ENCODE results near the gene KCTD11. TPM values are rescaled to one million over a fixed set of nuclear protein-coding genes. Genes with fewer than 3 reads are reported as not detected.
A peak's percentile ranks its signal among the peaks of the same experiment; 100 is the strongest.

The KCTD11 gene
- total and polyA plus RNA-seq, 2 of the 13 experiments (the other 11 are each of a cell fraction or from before 2014, with no cell fraction given): 1.6 to 2.6 TPM

GRCh38 chr17:7356072-7356549 lies 4.1 kb downstream of the KCTD11 start (continued):
- TF ChIP-seq PRDM15 (CRISPR knock-in tag; IDR thresholded peaks at IDR 0.05): no peak
- no peak for TF ChIP-seq ZBTB14 (CRISPR knock-in tag; IDR thresholded peaks at IDR 0.05)
- TF ChIP-seq ZXDC (CRISPR knock-in tag; IDR thresholded peaks at IDR 0.05): no peak
- no peak for TF ChIP-seq ZNF33B (CRISPR knock-in tag; IDR thresholded peaks at IDR 0.05)
- TF ChIP-seq ZNF574 (CRISPR knock-in tag; IDR thresholded peaks at IDR 0.05): peak; percentile 45; the same call in 1 of the 2 replicates
- TF ChIP-seq YY1 (IDR thresholded peaks at IDR 0.05; ENCODE audit: insufficient read depth, insufficient replicate concordance, low read depth, low read length): peak; percentile 60
- no peak for TF ChIP-seq ZKSCAN1 (IDR thresholded peaks at IDR 0.05; ENCODE audit: low read length)
- peak; percentile 53; the same call in 1 of the 2 replicates for TF ChIP-seq ZFY (CRISPR knock-in tag; IDR thresholded peaks at IDR 0.05)
- TF ChIP-seq ZNF780A (CRISPR knock-in tag; IDR thresholded peaks at IDR 0.05): no peak
- no peak for TF ChIP-seq JARID2 (CRISPR knock-in tag; IDR thresholded peaks at IDR 0.05; ENCODE audit: insufficient replicate concordance)
- TF ChIP-seq XRCC5 (optimal IDR thresholded peaks at IDR 0.05; ENCODE audit: low read length): peak; percentile 88
- TF ChIP-seq ZNF484 (CRISPR knock-in tag; IDR thresholded peaks at IDR 0.05; ENCODE audit: borderline replicate concordance, low read depth): no peak
- TF ChIP-seq THRA (CRISPR knock-in tag; IDR thresholded peaks at IDR 0.05; ENCODE audit: borderline replicate concordance): 0 out of 2 replicates have a peak, but pooled peaks have one; percentile 55
- TF ChIP-seq ZBTB38 (CRISPR knock-in tag; IDR thresholded peaks at IDR 0.05): peak; percentile 74
- TF ChIP-seq ZNF639 (CRISPR knock-in tag; conservative IDR thresholded peaks at IDR 0.05): no peak
- no peak for TF ChIP-seq CENPX (CRISPR knock-in tag; IDR thresholded peaks at IDR 0.05)
